CD4-positive, alpha-beta T cell (primary cell): ENCODE measurements around the gene RHBDL3. TPM values are rescaled to one million over a fixed set of nuclear protein-coding genes. Genes with fewer than 3 reads are reported as not detected.

ENCODE experiments used
- ATAC-seq: fragments of 200-7000 bp; cut with Tn5 transposase; one replicate; pipeline ENCODE4 v1.10.0; 2022; ENCODE audit warnings: mild to moderate bottlenecking; ENCODE audit not compliant: poor library complexity
- CTCF ChIA-PET: fragments of 350-600 bp; sonication (Branson Sonifier 250); formaldehyde crosslinking; loops from one replicate; lab custom pipeline; 2021; ENCODE audit warnings: antibody characterized with exemption, inconsistent platforms; lab: Charles Lee
- POLR2A ChIA-PET: fragments of 350-600 bp; sonication (Branson Sonifier 250); formaldehyde crosslinking; loops from one replicate; lab custom pipeline; 2021; ENCODE audit warnings: antibody characterized with exemption, inconsistent platforms; lab: Charles Lee
- DNase-seq, 14 experiments: peaks; one replicate each; pipeline ENCODE4 v3.0.0-alpha.2; 2013 to 2020; ENCODE audit warnings: mixed read lengths in 2 of 14
- H3K27ac ChIP-seq, 2 donors: one replicate each; pipeline versions ENCODE4 v1.5.1 to v1.7.0; 2013; ENCODE audit warnings: low read length in 2 of 2, low read depth in 1 of 2, mild to moderate bottlenecking in 1 of 2
- H3K27me3 ChIP-seq, 2 experiments: 1 replicate in 1 of 2; 2 replicates in 1 of 2; pipeline versions ENCODE4 v1.6.1 to v1.7.0; 2013; ENCODE audit warnings: low read length in 2 of 2, control low read depth in 1 of 2, mild to moderate bottlenecking in 1 of 2, moderate library complexity in 1 of 2; ENCODE audit not compliant: insufficient read depth in 2 of 2, control insufficient read depth in 1 of 2
- H3K36me3 ChIP-seq: one replicate; pipeline ENCODE4 v1.6.1; 2013; ENCODE audit warnings: low read length, control low read depth; ENCODE audit not compliant: insufficient read depth
- H3K4me1 ChIP-seq: one replicate; pipeline ENCODE4 v1.6.1; 2013; ENCODE audit warnings: low read length, control low read depth; ENCODE audit not compliant: insufficient read depth
- H3K4me3 ChIP-seq: one replicate; pipeline ENCODE4 v1.5.1; 2013; ENCODE audit warnings: mild to moderate bottlenecking, low read length, moderate library complexity
- H3K9me3 ChIP-seq, 2 experiments: 1 replicate in 1 of 2; 2 replicates in 1 of 2; pipeline versions ENCODE4 v1.6.1 to v1.7.0; 2013; ENCODE audit warnings: low read length in 2 of 2, mild to moderate bottlenecking in 2 of 2, control low read depth in 1 of 2, moderate library complexity in 1 of 2; ENCODE audit not compliant: control insufficient read depth in 1 of 2, insufficient read depth in 1 of 2
- H3K27ac Mint-ChIP-seq: one replicate; pipeline ENCODE4 v1.8.0; 2020; ENCODE audit warnings: mixed read lengths
- H3K27me3 Mint-ChIP-seq: one replicate; pipeline ENCODE4 v1.8.0; 2021; ENCODE audit warnings: mixed read lengths
- H3K36me3 Mint-ChIP-seq: one replicate; pipeline ENCODE4 v1.8.0; 2021; ENCODE audit warnings: low read depth, mixed read lengths
- H3K4me1 Mint-ChIP-seq: one replicate; pipeline ENCODE4 v1.8.0; 2021; ENCODE audit warnings: low read depth, mixed read lengths
- H3K4me3 Mint-ChIP-seq: one replicate; pipeline ENCODE4 v1.8.0; 2020; ENCODE audit warnings: mild to moderate bottlenecking, mixed read lengths
- H3K9me3 Mint-ChIP-seq: one replicate; pipeline ENCODE4 v1.8.0; 2020; ENCODE audit warnings: mixed read lengths
- intact Hi-C, 2 experiments: fragments of 100-400 bp; cut with DNase I in 1 of 2; cut with micrococcal nuclease in 1 of 2; formaldehyde crosslinking; loops; one replicate each; pipeline versions ENCODE4 v1.15.1 to v1.9.0; 2023 to 2025; cut with DNase I, micrococcal nuclease
- total RNA-seq, 174 experiments: library from RNA in 2 of 174; stranded (reverse) in 2 of 174; gene quantifications; one replicate each; pipeline ENCODE4 v1.2.3 and lab custom pipeline; 2021 to 2026
- TF ChIP-seq, protein P1 (sequence below): fragments of 200-600 bp; IDR thresholded peaks from one replicate; pipeline ENCODE4 v1.8.0; 2022; ENCODE audit warnings: antibody characterized with exemption, mild to moderate bottlenecking

Gene RHBDL3
- total RNA-seq, 2 experiments from 2014 or later, result 0.08 TPM; not detected in 1

DNA sequence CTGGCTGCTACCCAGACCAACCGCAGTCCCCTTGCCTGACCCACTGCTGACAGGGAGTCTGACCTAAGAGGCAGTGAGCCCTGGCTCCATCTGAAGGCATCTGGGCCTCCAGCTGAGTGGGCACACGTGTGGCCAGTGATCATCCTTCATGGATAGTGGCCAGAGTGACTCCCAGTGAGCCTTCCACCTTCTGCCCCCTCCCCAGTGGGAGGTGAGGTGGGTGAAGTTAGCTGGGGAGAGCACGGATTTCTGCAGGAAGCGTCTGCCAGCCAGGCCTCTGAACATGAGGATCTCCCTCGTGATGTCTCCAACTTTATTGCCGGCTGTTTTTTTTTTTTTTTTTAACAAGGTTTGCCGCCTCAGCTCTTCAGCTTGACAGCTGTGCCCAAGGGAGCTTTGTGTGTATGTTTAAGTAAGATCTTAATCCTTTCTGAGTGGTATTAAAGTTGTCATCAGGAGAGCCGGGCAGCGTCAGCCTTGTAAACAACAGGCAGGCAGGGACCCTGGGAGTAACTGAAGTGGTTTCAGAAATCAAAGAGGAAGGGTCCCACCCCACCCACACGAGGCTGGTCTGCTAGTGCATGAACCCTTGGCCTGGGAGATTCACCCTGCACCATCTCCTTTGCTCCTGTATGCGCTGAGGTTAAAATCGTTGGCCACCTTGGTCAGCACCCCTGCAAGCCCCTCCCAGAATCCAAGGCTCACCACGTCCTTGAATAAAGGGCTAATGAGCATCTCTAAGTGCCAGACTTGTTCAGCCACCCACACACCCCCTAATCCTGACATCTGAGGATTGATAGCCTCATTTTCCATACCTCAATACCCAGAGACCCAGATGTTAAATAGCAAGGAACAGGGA is 33.3 kb downstream of the RHBDL3 start:
- ATAC-seq (no peak), DNase-seq (no peak)
- intact Hi-C loops, result no loop called here
- Mint-ChIP-seq H3K27me3 (no peaks in the 10 kb centered on the region), H3K27ac (no peak overlapping the region), H3K9me3 (no peaks in the 10 kb centered on the region), H3K36me3 (no peaks in the 10 kb centered on the region), H3K4me3 (no peak overlapping the region), H3K4me1 (no peaks in the 10 kb centered on the region)
- no peaks in the 10 kb centered on the region for H3K36me3 ChIP-seq
- ChIA-PET CTCF (no interaction called here), POLR2A (no interaction called here)
- no peak overlapping the region for H3K27ac ChIP-seq
- H3K4me3 ChIP-seq, result no peak overlapping the region
- H3K27me3 ChIP-seq, result no peaks in the 10 kb centered on the region
- H3K9me3 ChIP-seq, result no peaks in the 10 kb centered on the region
- H3K4me1 ChIP-seq, result no peaks in the 10 kb centered on the region
- TF ChIP-seq, protein P1, sequence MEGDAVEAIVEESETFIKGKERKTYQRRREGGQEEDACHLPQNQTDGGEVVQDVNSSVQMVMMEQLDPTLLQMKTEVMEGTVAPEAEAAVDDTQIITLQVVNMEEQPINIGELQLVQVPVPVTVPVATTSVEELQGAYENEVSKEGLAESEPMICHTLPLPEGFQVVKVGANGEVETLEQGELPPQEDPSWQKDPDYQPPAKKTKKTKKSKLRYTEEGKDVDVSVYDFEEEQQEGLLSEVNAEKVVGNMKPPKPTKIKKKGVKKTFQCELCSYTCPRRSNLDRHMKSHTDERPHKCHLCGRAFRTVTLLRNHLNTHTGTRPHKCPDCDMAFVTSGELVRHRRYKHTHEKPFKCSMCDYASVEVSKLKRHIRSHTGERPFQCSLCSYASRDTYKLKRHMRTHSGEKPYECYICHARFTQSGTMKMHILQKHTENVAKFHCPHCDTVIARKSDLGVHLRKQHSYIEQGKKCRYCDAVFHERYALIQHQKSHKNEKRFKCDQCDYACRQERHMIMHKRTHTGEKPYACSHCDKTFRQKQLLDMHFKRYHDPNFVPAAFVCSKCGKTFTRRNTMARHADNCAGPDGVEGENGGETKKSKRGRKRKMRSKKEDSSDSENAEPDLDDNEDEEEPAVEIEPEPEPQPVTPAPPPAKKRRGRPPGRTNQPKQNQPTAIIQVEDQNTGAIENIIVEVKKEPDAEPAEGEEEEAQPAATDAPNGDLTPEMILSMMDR, result no peak

- H3K9me3 ChIP-seq, result no peaks in the 10 kb centered on the region
- intact Hi-C loops, result no loop called here
- ChIA-PET CTCF (no interaction called here), POLR2A (no interaction called here)
- H3K36me3 ChIP-seq, result no peaks in the 10 kb centered on the region
- Mint-ChIP-seq H3K4me1 (no peaks in the 10 kb centered on the region), H3K4me3 (no peak overlapping the region), H3K9me3 (no peaks in the 10 kb centered on the region), H3K27ac (no peak overlapping the region), H3K27me3 (no peaks in the 10 kb centered on the region), H3K36me3 (no peaks in the 10 kb centered on the region)
- TF ChIP-seq, protein P1, result no peak
- H3K4me3 ChIP-seq, result no peak overlapping the region
- ATAC-seq (no peak), DNase-seq (no peak)
- H3K27ac ChIP-seq, result no peak overlapping the region
- H3K4me1 ChIP-seq, result no peaks in the 10 kb centered on the region
- no peaks in the 10 kb centered on the region for H3K27me3 ChIP-seq
Observed at GRCh38 chr17:32299580-32300164, 34.0 kb downstream of the RHBDL3 start.

- CTCF ChIA-PET, result no interaction called here
- H3K27ac Mint-ChIP-seq, result no peak overlapping the region
- intact Hi-C loops, result no loop called here
- no peak overlapping the region for H3K4me3 Mint-ChIP-seq
- no peaks in the 10 kb centered on the region for H3K4me1 ChIP-seq
- H3K4me3 ChIP-seq, result no peak overlapping the region
- DNase-seq (no peak), ATAC-seq (no peak)
- no peaks in the 10 kb centered on the region for H3K36me3 Mint-ChIP-seq
- TF ChIP-seq, protein P1, result no peak
- no peaks in the 10 kb centered on the region for H3K9me3 ChIP-seq
- no peaks in the 10 kb centered on the region for H3K9me3 Mint-ChIP-seq
- POLR2A ChIA-PET, result no interaction called here
- no peaks in the 10 kb centered on the region for H3K4me1 Mint-ChIP-seq
- no peaks in the 10 kb centered on the region for H3K36me3 ChIP-seq
- no peak overlapping the region for H3K27ac ChIP-seq
- no peaks in the 10 kb centered on the region for H3K27me3 ChIP-seq
- no peaks in the 10 kb centered on the region for H3K27me3 Mint-ChIP-seq
Observed at GRCh38 chr17:32302037-32302436, 36.4 kb downstream of the RHBDL3 start.
